Measurements from ENCODE around the gene MDM2. TPM values are rescaled to one million over a fixed set of nuclear protein-coding genes. Genes with fewer than 3 reads are reported as not detected.

MDM2 gene
- polyA plus RNA-seq, 1 of the 3 experiments (the other 2 are of a cell fraction), result 21.5 TPM

DNA sequence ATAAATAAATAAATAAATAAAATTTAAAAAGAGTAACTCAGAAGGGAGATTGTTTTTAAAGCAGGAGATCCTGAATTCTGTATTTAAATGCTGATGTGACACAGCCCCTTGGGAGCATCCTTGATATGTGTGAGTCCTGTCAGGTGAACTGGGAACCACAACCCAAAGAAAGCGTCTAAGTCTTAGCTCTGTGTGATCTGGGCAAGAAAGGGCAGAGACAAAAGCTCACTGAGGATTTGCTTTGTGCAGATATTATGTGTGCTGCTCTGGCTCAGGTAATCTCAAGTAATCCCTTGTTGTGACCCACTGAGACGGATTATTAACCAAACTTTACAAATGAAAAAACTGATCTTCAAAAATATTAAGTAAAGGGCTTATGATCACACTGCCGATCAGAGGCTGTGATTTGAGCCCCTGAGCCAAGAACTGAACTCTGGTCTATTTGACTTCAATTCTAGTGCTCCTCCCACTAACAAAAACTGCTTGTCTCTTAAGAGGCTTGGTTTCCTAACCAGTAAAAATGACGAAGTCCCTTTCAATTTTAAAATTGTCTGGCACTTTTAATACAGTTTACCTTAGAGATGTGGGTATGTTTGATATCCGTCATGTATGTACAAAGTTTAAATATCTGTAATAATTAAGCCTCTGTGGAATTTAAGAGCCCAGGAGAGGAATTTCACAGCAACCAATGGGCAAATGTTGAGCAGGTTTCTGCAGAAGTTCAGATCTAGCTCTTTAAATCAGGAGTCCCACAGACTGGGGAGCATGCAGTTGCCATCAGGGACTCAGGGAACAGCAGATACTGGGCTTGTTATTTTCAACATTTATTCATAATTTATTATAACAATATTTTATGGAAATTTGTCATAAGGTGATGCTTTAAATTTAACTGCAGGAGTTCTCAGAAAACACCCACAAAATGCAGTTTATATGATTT is 78.9 kb downstream of the MDM2 start:
- ChIA-PET CTCF (no interaction called here), POLR2A (no interaction called here)
- no peak overlapping the region for H3K9ac ChIP-seq
- H3K36me3 ChIP-seq (replicated peaks in 1 of 2; ENCODE audit: control insufficient read depth in 1 of 2, insufficient read depth in 2 of 2, low read length in 1 of 2), result no peaks in the 10 kb centered on the region
- H3K27me3 ChIP-seq (ENCODE audit: insufficient read depth), result no peaks in the 10 kb centered on the region
- H3F3A ChIP-seq (replicated peaks; ENCODE audit: insufficient read depth), result no peaks in the 10 kb centered on the region
- H3K4me1 ChIP-seq (ENCODE audit: control insufficient read depth in 1 of 2, insufficient read depth in 2 of 2, low read depth in 1 of 2, low read length in 1 of 2), result 0 out of 4 replicates have a peak, but pooled peaks cover 0 to 6% of the 10 kb centered on the region in 2 experiments
- DNase-seq, result no peak
- H3K9me2 ChIP-seq, result no peaks in the 10 kb centered on the region
- no peak overlapping the region for H2AFZ ChIP-seq (ENCODE audit: low read depth)
- H3K9me3 ChIP-seq, result no peaks in the 10 kb centered on the region
- H3K79me2 ChIP-seq (ENCODE audit: insufficient read depth), result no peaks in the 10 kb centered on the region
- no peak overlapping the region for H3K27ac ChIP-seq (ENCODE audit: low read depth in 2 of 2, low read length in 1 of 2)
- no peak overlapping the region for H3K4me2 ChIP-seq
- TF ChIP-seq, protein P1, sequence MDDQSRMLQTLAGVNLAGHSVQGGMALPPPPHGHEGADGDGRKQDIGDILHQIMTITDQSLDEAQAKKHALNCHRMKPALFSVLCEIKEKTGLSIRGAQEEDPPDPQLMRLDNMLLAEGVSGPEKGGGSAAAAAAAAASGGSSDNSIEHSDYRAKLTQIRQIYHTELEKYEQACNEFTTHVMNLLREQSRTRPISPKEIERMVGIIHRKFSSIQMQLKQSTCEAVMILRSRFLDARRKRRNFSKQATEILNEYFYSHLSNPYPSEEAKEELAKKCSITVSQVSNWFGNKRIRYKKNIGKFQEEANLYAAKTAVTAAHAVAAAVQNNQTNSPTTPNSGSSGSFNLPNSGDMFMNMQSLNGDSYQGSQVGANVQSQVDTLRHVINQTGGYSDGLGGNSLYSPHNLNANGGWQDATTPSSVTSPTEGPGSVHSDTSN (IDR thresholded peaks at IDR 0.05), result no peak
- no peak for TF ChIP-seq POLR2AphosphoS5 (IDR thresholded peaks at IDR 0.05; ENCODE audit: low read depth, low read length)
- TF ChIP-seq EZH2phosphoT487 (IDR thresholded peaks at IDR 0.05; ENCODE audit: borderline replicate concordance, low read depth), result no peak
- no peak for TF ChIP-seq RAD21 (IDR thresholded peaks at IDR 0.05; ENCODE audit: low read length)
- no peak for TF ChIP-seq RCOR1 (IDR thresholded peaks at IDR 0.05; ENCODE audit: low read length)
- TF ChIP-seq NFIC (IDR thresholded peaks at IDR 0.05; ENCODE audit: borderline replicate concordance), result no peak
- no peak for TF ChIP-seq SIN3A (IDR thresholded peaks at IDR 0.05; ENCODE audit: borderline replicate concordance, low read depth, low read length)
- TF ChIP-seq NRF1 (IDR thresholded peaks at IDR 0.05; ENCODE audit: low read depth, low read length), result no peak
- TF ChIP-seq, protein P2, sequence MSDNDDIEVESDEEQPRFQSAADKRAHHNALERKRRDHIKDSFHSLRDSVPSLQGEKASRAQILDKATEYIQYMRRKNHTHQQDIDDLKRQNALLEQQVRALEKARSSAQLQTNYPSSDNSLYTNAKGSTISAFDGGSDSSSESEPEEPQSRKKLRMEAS (IDR thresholded peaks at IDR 0.05; ENCODE audit: low read depth), result no peak
- TF ChIP-seq, protein P3, sequence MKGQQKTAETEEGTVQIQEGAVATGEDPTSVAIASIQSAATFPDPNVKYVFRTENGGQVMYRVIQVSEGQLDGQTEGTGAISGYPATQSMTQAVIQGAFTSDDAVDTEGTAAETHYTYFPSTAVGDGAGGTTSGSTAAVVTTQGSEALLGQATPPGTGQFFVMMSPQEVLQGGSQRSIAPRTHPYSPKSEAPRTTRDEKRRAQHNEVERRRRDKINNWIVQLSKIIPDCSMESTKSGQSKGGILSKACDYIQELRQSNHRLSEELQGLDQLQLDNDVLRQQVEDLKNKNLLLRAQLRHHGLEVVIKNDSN (IDR thresholded peaks at IDR 0.05; ENCODE audit: borderline replicate concordance, low read depth), result no peak
- no peak for TF ChIP-seq GATA2 (CRISPR knock-in tag; IDR thresholded peaks at IDR 0.05)
- no peak for TF ChIP-seq RFX5 (IDR thresholded peaks at IDR 0.05; ENCODE audit: low read length)
- TF ChIP-seq, protein P4, sequence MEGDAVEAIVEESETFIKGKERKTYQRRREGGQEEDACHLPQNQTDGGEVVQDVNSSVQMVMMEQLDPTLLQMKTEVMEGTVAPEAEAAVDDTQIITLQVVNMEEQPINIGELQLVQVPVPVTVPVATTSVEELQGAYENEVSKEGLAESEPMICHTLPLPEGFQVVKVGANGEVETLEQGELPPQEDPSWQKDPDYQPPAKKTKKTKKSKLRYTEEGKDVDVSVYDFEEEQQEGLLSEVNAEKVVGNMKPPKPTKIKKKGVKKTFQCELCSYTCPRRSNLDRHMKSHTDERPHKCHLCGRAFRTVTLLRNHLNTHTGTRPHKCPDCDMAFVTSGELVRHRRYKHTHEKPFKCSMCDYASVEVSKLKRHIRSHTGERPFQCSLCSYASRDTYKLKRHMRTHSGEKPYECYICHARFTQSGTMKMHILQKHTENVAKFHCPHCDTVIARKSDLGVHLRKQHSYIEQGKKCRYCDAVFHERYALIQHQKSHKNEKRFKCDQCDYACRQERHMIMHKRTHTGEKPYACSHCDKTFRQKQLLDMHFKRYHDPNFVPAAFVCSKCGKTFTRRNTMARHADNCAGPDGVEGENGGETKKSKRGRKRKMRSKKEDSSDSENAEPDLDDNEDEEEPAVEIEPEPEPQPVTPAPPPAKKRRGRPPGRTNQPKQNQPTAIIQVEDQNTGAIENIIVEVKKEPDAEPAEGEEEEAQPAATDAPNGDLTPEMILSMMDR (IDR thresholded peaks at IDR 0.05), result no peak
- no peak for TF ChIP-seq FOXM1 (IDR thresholded peaks at IDR 0.05; ENCODE audit: low read depth)
- no peak for TF ChIP-seq TEAD4 (IDR thresholded peaks at IDR 0.05; ENCODE audit: borderline replicate concordance, insufficient read depth)
- no peak for TF ChIP-seq MEF2A (IDR thresholded peaks at IDR 0.05; ENCODE audit: borderline replicate concordance, low read depth)
- TF ChIP-seq, protein P5, sequence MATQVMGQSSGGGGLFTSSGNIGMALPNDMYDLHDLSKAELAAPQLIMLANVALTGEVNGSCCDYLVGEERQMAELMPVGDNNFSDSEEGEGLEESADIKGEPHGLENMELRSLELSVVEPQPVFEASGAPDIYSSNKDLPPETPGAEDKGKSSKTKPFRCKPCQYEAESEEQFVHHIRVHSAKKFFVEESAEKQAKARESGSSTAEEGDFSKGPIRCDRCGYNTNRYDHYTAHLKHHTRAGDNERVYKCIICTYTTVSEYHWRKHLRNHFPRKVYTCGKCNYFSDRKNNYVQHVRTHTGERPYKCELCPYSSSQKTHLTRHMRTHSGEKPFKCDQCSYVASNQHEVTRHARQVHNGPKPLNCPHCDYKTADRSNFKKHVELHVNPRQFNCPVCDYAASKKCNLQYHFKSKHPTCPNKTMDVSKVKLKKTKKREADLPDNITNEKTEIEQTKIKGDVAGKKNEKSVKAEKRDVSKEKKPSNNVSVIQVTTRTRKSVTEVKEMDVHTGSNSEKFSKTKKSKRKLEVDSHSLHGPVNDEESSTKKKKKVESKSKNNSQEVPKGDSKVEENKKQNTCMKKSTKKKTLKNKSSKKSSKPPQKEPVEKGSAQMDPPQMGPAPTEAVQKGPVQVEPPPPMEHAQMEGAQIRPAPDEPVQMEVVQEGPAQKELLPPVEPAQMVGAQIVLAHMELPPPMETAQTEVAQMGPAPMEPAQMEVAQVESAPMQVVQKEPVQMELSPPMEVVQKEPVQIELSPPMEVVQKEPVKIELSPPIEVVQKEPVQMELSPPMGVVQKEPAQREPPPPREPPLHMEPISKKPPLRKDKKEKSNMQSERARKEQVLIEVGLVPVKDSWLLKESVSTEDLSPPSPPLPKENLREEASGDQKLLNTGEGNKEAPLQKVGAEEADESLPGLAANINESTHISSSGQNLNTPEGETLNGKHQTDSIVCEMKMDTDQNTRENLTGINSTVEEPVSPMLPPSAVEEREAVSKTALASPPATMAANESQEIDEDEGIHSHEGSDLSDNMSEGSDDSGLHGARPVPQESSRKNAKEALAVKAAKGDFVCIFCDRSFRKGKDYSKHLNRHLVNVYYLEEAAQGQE (IDR thresholded peaks at IDR 0.05; ENCODE audit: low read depth, low read length), result no peak
- TF ChIP-seq CHD2 (IDR thresholded peaks at IDR 0.05; ENCODE audit: low read length, partially characterized antibody), result no peak
- no peak for TF ChIP-seq TAF1 (IDR thresholded peaks at IDR 0.05; ENCODE audit: borderline replicate concordance, low read depth, low read length)
- TF ChIP-seq, protein P6, sequence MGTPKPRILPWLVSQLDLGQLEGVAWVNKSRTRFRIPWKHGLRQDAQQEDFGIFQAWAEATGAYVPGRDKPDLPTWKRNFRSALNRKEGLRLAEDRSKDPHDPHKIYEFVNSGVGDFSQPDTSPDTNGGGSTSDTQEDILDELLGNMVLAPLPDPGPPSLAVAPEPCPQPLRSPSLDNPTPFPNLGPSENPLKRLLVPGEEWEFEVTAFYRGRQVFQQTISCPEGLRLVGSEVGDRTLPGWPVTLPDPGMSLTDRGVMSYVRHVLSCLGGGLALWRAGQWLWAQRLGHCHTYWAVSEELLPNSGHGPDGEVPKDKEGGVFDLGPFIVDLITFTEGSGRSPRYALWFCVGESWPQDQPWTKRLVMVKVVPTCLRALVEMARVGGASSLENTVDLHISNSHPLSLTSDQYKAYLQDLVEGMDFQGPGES (IDR thresholded peaks at IDR 0.05; ENCODE audit: low read depth, low read length), result no peak
- no peaks in the 10 kb centered on the region for H4K20me1 ChIP-seq (ENCODE audit: insufficient read depth)
- H3K4me3 ChIP-seq (ENCODE audit: low read depth in 2 of 2, low read length in 1 of 2), result no peak overlapping the region
- WGBS (ENCODE audit: low lambda C conversion rate), result 60% methylated on average over 5 of the region's 5 CpGs

Measured in SK-N-SH (cell line).